NCI-H2081 treated with DMSO at 0.1 percent for 48 hours (cell line): Measurements from ENCODE around the gene RAP1GAP2.

Experiments
- DNase-seq: peaks from one replicate; lab custom pipeline; 2025; lab: John Stamatoyannopoulos, UW

The RAP1GAP2 gene

GRCh38 chr17:2786176-2786881 is 9.9 kb upstream of the RAP1GAP2 start:
- DNase-seq, result peak; percentile 13

GRCh38 chr17:2789700-2790099 is 6.5 kb upstream of the RAP1GAP2 start:
- DNase-seq, result no peak

- DNase-seq, result no peak
Measured at GRCh38 chr17:2792366-2793169, 3.7 kb upstream of the RAP1GAP2 start.

GRCh38 chr17:2794111-2794803 is 2.0 kb upstream of the RAP1GAP2 start:
- DNase-seq, result no peak

GRCh38 chr17:2795441-2796163 is 636 bp upstream of the RAP1GAP2 start:
- DNase-seq, result no peak

GRCh38 chr17:2797226-2797625 is 988 bp downstream of the RAP1GAP2 start:
- DNase-seq, result no peak

- no peak for DNase-seq
Measured at GRCh38 chr17:2797637-2798036, 1.4 kb downstream of the RAP1GAP2 start.

- no peak for DNase-seq
Measured at GRCh38 chr17:2798188-2798587, 1.9 kb downstream of the RAP1GAP2 start.

GRCh38 chr17:2798678-2799077 is 2.4 kb downstream of the RAP1GAP2 start:
- no peak for DNase-seq

GRCh38 chr17:2799653-2800052 is 3.4 kb downstream of the RAP1GAP2 start:
- no peak for DNase-seq

- DNase-seq, result no peak
Measured at GRCh38 chr17:2800367-2800766, 4.1 kb downstream of the RAP1GAP2 start.

GRCh38 chr17:2801841-2802240 is 5.6 kb downstream of the RAP1GAP2 start:
- no peak for DNase-seq

- DNase-seq, result no peak
Measured at GRCh38 chr17:2802574-2802973, 6.3 kb downstream of the RAP1GAP2 start.

- no peak for DNase-seq
Measured at GRCh38 chr17:2803386-2803785, 7.1 kb downstream of the RAP1GAP2 start.

- no peak for DNase-seq
Measured at GRCh38 chr17:2803971-2804370, 7.7 kb downstream of the RAP1GAP2 start.

GRCh38 chr17:2804912-2805311 is 8.7 kb downstream of the RAP1GAP2 start:
- no peak for DNase-seq

GRCh38 chr17:2805961-2806360 is 9.7 kb downstream of the RAP1GAP2 start:
- no peak for DNase-seq

- DNase-seq, result no peak
Measured at GRCh38 chr17:2808367-2809335, 12.4 kb downstream of the RAP1GAP2 start.

GRCh38 chr17:2809337-2809736 is 13.1 kb downstream of the RAP1GAP2 start:
- no peak for DNase-seq

GRCh38 chr17:2814049-2814448 is 17.8 kb downstream of the RAP1GAP2 start:
- DNase-seq, result no peak
